HCT116 (cell line): ENCODE results near the gene TOMM40. TPM values are rescaled to one million over a fixed set of nuclear protein-coding genes. Genes with fewer than 3 reads are reported as not detected.
"Not testable (repeated sequence)": the region's sequence is repeated elsewhere in the genome, so short reads cannot be mapped to it uniquely, and the experiment has no call there.

ENCODE experiments used
- ATAC-seq: fragments of 200-7000 bp; cut with Tn5 transposase; 2 replicates; pipeline ENCODE4 v1.9.1; 2020; ENCODE audit warnings: mild to moderate bottlenecking, moderate library complexity
- BruUV-seq: library from RNA; stranded (reverse); fragments of 400-500 nt; replicated peaks from 2 replicates; lab custom pipeline; 2021; lab: Mats Ljungman, UMichigan
- CTCF ChIA-PET: fragments of 300-600 bp; sonication (Branson Sonifier 250); formaldehyde crosslinking; loops from one replicate; lab custom pipeline; 2021; ENCODE audit warnings: antibody characterized with exemption; lab: Charles Lee
- POLR2A ChIA-PET: fragments of 300-600, 350-600 bp; sonication (Branson Sonifier 250); formaldehyde crosslinking; loops from one replicate; lab custom pipeline; 2021; ENCODE audit warnings: antibody characterized with exemption; lab: Charles Lee
- RAD21 ChIA-PET, 2 experiments: fragments of 300-600 bp; sonication (Branson Sonifier 250); formaldehyde crosslinking; loops; one replicate each; lab custom pipeline; 2023; ENCODE audit warnings: low total read pairs in 2 of 2; ENCODE audit not compliant: uncharacterized antibody in 2 of 2, unreplicated experiment in 2 of 2, low non-redundant PET in 1 of 2; lab: Charles Lee
- DNase-seq: peaks from one replicate; pipeline ENCODE4 v3.0.0-alpha.2; 2010; ENCODE audit warnings: low read depth, low spot score
- H2AFZ ChIP-seq: fragments of 200-600 bp; shearing (Covaris generic), sonication (generic); 2 replicates; pipeline ENCODE4 v1.6.1; 2017; ENCODE audit warnings: low read depth, mixed run types, mixed read lengths, antibody characterized with exemption, low read length; ENCODE audit not compliant: poor library complexity, severe bottlenecking
- H3K27ac ChIP-seq: 2 replicates; pipeline ENCODE4 v1.5.1; 2012; ENCODE audit warnings: low read depth, low read length
- H3K27me3 ChIP-seq: fragments of 200-600 bp; sonication (generic); 2 replicates; pipeline ENCODE4 v1.6.1; 2016; ENCODE audit warnings: mixed run types, low read length, mixed read lengths; ENCODE audit not compliant: insufficient read depth
- H3K36me3 ChIP-seq, 2 experiments: fragments of 200-500 bp in 1 of 2; fragments of 200-600 bp in 1 of 2; sonication (Bioruptor generic) in 1 of 2; sonication (generic) in 1 of 2; 2 replicates each; pipeline versions ENCODE4 v1.5.1 to v1.6.1; 2014 to 2016; ENCODE audit warnings: low read length in 2 of 2, inconsistent platforms in 1 of 2, mixed read lengths in 1 of 2, mixed run types in 1 of 2; ENCODE audit not compliant: insufficient read depth in 2 of 2, control insufficient read depth in 1 of 2
- H3K4me1 ChIP-seq, 2 experiments: fragments of 200-600 bp in 1 of 2; sonication (generic) in 1 of 2; 2 replicates each; pipeline versions ENCODE4 v1.5.1 to v1.6.1; 2012 to 2017; ENCODE audit warnings: low read length in 2 of 2, inconsistent platforms in 1 of 2, mild to moderate bottlenecking in 1 of 2, mixed read lengths in 1 of 2, mixed run types in 1 of 2, moderate library complexity in 1 of 2; ENCODE audit not compliant: insufficient read depth in 2 of 2, control insufficient read depth in 1 of 2
- H3K4me2 ChIP-seq: fragments of 200-600 bp; sonication (generic); 2 replicates; pipeline ENCODE4 v1.6.1; 2017; ENCODE audit warnings: mixed run types, low read length, mixed read lengths
- H3K4me3 ChIP-seq, 2 experiments: fragments of 200-600 bp in 1 of 2; sonication (generic) in 1 of 2; replicated peaks in 1 of 2; 2 replicates each; pipeline ENCODE4 v1.5.1; 2011 to 2016; ENCODE audit warnings: low read length in 2 of 2, control low read depth in 1 of 2, low read depth in 1 of 2, mild to moderate bottlenecking in 1 of 2, mixed read lengths in 1 of 2, mixed run types in 1 of 2
- H3K79me2 ChIP-seq: fragments of 200-600 bp; sonication (generic); 2 replicates; pipeline ENCODE4 v1.6.1; 2017; ENCODE audit warnings: mild to moderate bottlenecking, mixed run types, low read length, moderate library complexity, mixed read lengths; ENCODE audit not compliant: insufficient read depth
- H3K9ac ChIP-seq: fragments of 200-600 bp; sonication (generic); 2 replicates; pipeline ENCODE4 v1.6.1; 2016; ENCODE audit warnings: low read length, mixed read lengths
- H3K9me2 ChIP-seq: fragments of 200-600 bp; sonication (generic), shearing (Covaris generic); 2 replicates; pipeline ENCODE4 v1.6.1; 2017; ENCODE audit warnings: mixed run types, mild to moderate bottlenecking, moderate library complexity; ENCODE audit not compliant: insufficient read depth
- H3K9me3 ChIP-seq, 2 experiments: fragments of 200-500 bp in 1 of 2; fragments of 200-600 bp in 1 of 2; sonication (Bioruptor generic) in 1 of 2; sonication (generic) in 1 of 2; 2 replicates each; pipeline ENCODE4 v1.6.1; 2014 to 2017; ENCODE audit warnings: low read length in 2 of 2, mixed read lengths in 2 of 2, inconsistent platforms in 1 of 2, low read depth in 1 of 2, mild to moderate bottlenecking in 1 of 2, mixed run types in 1 of 2, moderate library complexity in 1 of 2; ENCODE audit not compliant: control insufficient read depth in 1 of 2, insufficient read depth in 1 of 2
- H4K20me1 ChIP-seq: fragments of 200-600 bp; sonication (generic), shearing (Covaris generic); 2 replicates; pipeline ENCODE4 v1.6.1; 2017; ENCODE audit warnings: mixed run types, mild to moderate bottlenecking, moderate library complexity; ENCODE audit not compliant: insufficient read depth
- EZH2 ChIP-seq: fragments of 200-600 bp; sonication (generic); IDR thresholded peaks from 2 replicates; pipeline ENCODE4 v1.6.1; 2017; ENCODE audit warnings: antibody characterized with exemption, mixed run types
- JUND ChIP-seq: IDR thresholded peaks from 2 replicates; pipeline ENCODE4 v1.6.1; 2012
- RAD21 ChIP-seq: IDR thresholded peaks from 2 replicates; pipeline ENCODE4 v1.6.1; 2012; ENCODE audit warnings: low read depth, mild to moderate bottlenecking
- intact Hi-C: fragments of 100-400 bp; cut with micrococcal nuclease; formaldehyde crosslinking; loops from 2 replicates; pipeline ENCODE4 v1.10.0; 2022
- total RNA-seq: library from RNA; stranded (reverse); gene quantifications from one replicate; pipeline ENCODE4 v1.2.1, GENCODE V29; 2021; ENCODE audit not compliant: unreplicated experiment
- TF ChIP-seq, protein P1 (sequence below): IDR thresholded peaks from 2 replicates; pipeline ENCODE4 v1.6.1; 2012

Gene TOMM40
- total RNA-seq, 1 experiment from 2014 or later: 178 TPM

GRCh38 chr19:44882619-44883397 is 8.2 kb upstream of the TOMM40 start:
- H3K9me3 ChIP-seq, H2AFZ ChIP-seq, H3K36me3 ChIP-seq, H4K20me1 ChIP-seq, H3K27me3 ChIP-seq, DNase-seq, RAD21 ChIA-PET, CTCF ChIA-PET, H3K9me2 ChIP-seq, BruUV-seq, H3K27ac ChIP-seq, H3K4me2 ChIP-seq, ATAC-seq, H3K4me3 ChIP-seq, intact Hi-C loops, H3K9ac ChIP-seq, H3K79me2 ChIP-seq: not testable (repeated sequence)
- H3K4me1 ChIP-seq: peaks cover 3 to 12% of the 10 kb centered on the region in 2 experiments
- POLR2A ChIA-PET: interaction anchor here (1.2 kb wide), 1 partner anchor 8 kb away, joined by 5 read pairs; the partner anchor contains the start of gene TOMM40

- Histone ChIP-seq H3K27me3 (no peaks in the 10 kb centered on the region), H3K9me3 (no peaks in the 10 kb centered on the region), H3K4me2 (no peak overlapping the region; the same call in 1 of the 2 replicates), H3K9ac (no peak overlapping the region), H3K4me1 (peaks cover 3 to 12% of the 10 kb centered on the region in 2 experiments), H3K4me3 (no peak overlapping the region), H4K20me1 (no peaks in the 10 kb centered on the region), H3K79me2 (no peaks in the 10 kb centered on the region), H3K27ac (no peak overlapping the region), H3K9me2 (no peaks in the 10 kb centered on the region), H2AFZ (no peak overlapping the region), H3K36me3 (0 out of 4 replicates have a peak, but pooled peaks cover 0 to 4% of the 10 kb centered on the region in 2 experiments)
- no peak for ATAC-seq
- ChIA-PET POLR2A (no interaction called here), CTCF (no interaction called here), RAD21 (interaction anchor here in 1 of 2 experiments (0.6 kb wide), 1 partner anchor 54 kb away, joined by 4 read pairs; no protein-coding TSS in a partner anchor)
- no peak for TF ChIP-seq EZH2
- TF ChIP-seq RAD21: no peak
- no peak for TF ChIP-seq JUND
- TF ChIP-seq, protein P1, sequence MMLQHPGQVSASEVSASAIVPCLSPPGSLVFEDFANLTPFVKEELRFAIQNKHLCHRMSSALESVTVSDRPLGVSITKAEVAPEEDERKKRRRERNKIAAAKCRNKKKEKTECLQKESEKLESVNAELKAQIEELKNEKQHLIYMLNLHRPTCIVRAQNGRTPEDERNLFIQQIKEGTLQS: no peak
- intact Hi-C loops: no loop called here
- no TSS peak for BruUV-seq
- DNase-seq: no peak
Measured at GRCh38 chr19:44883922-44884321, 7.1 kb upstream of the TOMM40 start.
